Inflammatory macrophage (primary cell): ENCODE measurements around the gene UNC5A.

Experiments used
- DNase-seq, 2 donors: peaks; one replicate each; pipeline ENCODE4 v3.0.0-alpha.2; 2020 to 2022

Gene UNC5A

DNA sequence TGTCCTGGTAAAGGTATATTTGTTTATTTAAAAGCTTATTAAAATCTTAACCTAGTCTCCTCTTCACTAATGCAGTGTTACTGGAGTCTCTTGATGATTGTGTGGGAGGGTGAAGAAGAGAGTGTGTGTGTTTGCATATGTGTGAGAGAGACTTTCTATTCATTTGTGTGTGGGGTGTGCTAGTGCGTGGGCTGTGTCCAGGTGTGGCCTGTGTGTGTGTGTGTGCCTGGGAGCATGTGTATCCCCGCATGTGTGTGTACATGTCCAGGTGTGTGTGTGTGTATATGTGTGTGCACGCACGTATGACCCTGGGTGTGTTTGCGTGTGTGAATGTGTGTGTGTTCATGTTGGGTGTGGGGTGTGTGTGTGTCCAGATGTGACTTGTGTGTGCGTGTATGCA, 10.3 kb upstream of the UNC5A start:
- DNase-seq: no peak

- no peak for DNase-seq
Observed at GRCh38 chr5:176802116-176802784, 8.1 kb upstream of the UNC5A start.

- no peak for DNase-seq
Observed at GRCh38 chr5:176803068-176803942, 7.1 kb upstream of the UNC5A start.

GRCh38 chr5:176803943-176804498, 6.3 kb upstream of the UNC5A start:
- DNase-seq: peak in 1 of 2 donors; percentile 7

DNA sequence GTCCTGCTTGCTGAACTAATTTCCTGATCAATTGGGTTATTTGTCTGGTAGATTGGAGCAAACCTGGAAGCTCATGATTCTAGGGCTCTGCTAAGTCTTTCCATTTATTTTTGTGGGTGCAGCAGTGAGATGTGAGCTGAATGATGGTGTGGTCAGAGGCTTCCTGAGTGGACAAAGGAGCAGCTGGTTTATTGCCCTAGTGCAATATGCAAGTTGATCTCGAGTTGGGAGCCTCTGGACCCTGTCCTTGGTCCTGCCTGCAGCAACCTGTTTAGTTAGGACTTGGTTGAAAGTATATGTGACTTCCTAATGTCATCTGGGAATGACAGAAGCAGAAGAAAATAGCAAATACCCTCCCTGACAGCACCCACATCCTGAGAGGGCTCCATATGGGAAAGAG, 4.2 kb upstream of the UNC5A start:
- DNase-seq: peak in 1 of 2 donors; percentile 27

DNA sequence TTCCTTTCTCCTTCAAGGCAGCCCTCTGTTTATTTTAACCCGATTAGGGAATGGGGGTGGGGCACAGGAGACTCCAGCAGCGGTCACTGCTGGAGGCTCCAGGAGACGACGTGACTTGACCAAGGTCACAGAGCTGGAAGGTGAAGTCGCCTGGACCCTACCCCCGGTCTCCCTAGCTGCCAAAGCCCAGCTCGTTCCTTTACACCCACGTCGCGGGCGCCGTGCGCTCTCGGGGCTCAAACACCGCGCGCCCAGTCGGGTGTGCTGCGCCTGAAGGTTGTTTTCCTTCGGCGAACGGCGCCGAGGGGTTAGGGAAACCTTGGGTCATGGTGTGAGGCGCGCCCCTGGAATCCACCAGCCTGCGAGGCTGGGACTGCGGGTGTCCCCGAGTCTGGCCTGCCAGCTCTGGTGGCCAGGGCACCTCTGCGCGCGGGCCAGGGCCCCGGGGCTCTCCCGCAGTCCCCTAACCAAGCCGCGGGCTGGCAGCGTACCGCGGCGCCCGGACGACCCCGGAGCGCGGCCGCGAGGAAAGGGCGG, 747 bp upstream of the UNC5A start:
- DNase-seq: no peak

DNA sequence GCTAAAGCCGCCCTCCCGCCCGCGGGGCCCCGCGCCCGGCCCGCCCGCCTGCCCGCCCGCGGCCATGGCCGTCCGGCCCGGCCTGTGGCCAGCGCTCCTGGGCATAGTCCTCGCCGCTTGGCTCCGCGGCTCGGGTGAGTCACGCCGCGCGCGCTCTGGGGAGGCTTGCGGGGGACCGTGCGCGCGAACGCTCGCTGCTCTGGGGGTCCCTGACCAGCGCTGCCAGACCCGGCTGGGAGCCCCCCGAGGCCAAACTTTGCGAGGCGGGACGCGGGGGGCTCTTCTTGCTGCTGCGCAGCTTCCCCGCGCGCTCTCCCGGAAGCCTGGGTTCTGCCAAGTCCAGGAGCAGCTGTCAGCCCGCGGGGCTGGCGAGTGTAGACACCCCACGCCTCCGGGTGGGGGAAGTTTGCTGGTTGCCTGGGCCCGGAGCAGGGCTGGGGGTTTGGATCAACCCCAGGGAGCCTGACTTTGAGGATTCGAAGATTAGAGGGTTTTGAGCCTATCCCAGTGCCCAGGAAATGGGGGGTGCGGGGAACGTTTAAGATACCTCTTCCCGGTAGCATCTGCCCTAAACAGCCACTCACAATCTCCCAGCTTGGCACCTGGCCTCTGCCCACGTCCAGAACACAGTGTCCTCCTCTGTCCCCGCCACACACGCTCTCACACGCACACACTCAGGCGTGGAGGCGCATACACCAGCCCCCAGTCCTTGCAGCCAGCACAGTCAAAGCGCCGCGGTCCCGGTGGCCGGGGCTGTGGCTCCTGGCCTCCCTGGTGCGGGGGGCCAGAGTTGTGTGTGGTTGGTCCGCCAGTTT, 535 bp downstream of the UNC5A start:
- no peak for DNase-seq

- DNase-seq: peak; percentile 21 to 37
Observed at GRCh38 chr5:176812269-176813259, 2.2 kb downstream of the UNC5A start.

DNA sequence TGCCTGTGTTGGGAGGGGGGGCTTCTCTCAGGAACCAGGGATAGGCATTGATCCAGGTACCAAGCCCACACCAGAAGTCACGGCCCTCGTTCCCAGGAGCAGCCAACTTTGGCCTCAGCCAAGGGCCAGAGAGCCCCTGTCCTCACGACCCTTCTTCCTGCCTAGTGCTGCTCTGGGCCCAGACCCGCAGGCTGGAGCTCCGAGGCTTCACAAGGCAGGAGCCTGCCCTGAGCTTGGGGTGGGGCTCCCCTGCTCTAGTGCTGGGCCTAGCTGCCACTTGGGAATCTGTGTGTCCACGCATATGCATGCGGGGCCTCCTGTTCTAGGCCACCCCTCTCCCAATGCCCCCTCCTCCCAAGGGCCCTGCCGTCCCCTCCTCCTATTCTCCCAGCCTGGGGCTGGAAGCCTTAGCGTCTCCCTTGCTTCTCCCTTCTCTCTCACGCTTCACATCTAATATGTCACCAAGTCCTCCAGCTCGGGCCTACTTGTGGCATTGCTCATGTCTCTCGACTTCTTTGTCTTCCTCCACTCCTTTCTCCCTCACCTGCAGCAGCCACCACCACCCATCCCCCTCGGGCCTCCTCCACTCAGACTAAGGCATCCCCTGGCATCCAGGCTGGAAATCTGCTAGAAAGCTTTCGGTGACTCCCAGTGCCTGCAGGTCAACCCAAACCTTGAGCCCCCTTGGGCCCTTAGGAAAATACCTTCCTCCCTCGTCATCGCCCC, 3.4 kb downstream of the UNC5A start:
- no peak for DNase-seq

GRCh38 chr5:176814313-176814685, 3.9 kb downstream of the UNC5A start:
- no peak for DNase-seq

DNA sequence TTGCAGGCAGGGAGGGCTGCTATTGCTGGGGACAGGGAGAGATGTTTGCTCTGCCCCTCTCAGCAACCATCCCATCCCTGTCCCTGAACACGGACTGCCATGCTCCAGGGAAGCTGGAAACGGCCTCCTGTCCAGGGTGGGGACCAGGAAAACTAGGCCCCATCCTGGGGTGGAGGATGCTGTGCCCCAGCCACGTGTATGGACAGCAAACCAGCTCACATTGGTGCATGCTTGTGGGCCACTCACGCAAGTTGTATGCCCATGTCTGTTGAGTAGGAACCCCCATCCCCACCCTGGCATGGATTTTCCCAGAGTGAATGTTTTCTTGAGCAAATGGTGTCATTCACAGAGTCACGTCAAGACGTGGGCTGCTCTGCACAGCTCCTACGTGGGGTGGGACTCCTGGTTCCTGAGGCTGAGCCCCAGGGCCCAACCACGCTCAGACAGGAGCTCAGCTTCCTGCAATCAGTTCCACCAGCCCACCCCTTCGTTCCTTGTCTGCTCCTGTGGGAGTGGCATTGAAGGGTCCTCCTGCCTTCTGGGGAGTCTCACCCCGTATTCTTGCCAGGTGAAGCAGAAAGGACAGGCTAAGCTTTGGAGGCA, 4.6 kb downstream of the UNC5A start:
- no peak for DNase-seq

GRCh38 chr5:176816043-176816745, 5.8 kb downstream of the UNC5A start:
- DNase-seq: no peak

GRCh38 chr5:176816791-176817347, 6.5 kb downstream of the UNC5A start:
- DNase-seq: no peak

DNA sequence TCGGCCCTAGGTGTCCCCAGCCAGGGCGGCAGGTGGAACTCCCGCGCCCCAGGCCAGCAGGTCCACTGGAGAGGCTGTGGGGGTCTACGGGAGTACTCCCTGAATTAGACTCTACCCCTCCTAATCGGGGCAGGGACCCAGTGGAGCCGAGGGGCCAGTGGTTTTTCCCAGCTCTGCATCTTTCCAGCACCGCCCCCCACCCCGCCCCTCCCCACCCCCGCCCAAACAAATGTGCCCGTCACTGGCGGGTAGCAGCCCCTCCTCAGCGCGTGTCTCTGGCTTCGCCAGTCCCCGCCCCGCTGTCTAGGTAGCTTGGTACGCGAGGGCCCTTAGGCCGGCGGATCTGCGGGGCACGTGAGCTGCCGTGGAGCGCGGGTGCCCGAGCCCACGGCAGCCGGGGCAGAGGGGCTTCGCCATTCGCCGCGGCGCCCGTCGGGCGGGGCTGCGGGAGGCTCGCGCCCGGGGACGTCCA, 7.0 kb downstream of the UNC5A start:
- no peak for DNase-seq

- DNase-seq: peak in 1 of 2 donors; percentile 13
Observed at GRCh38 chr5:176817841-176818377, 7.5 kb downstream of the UNC5A start.

DNA sequence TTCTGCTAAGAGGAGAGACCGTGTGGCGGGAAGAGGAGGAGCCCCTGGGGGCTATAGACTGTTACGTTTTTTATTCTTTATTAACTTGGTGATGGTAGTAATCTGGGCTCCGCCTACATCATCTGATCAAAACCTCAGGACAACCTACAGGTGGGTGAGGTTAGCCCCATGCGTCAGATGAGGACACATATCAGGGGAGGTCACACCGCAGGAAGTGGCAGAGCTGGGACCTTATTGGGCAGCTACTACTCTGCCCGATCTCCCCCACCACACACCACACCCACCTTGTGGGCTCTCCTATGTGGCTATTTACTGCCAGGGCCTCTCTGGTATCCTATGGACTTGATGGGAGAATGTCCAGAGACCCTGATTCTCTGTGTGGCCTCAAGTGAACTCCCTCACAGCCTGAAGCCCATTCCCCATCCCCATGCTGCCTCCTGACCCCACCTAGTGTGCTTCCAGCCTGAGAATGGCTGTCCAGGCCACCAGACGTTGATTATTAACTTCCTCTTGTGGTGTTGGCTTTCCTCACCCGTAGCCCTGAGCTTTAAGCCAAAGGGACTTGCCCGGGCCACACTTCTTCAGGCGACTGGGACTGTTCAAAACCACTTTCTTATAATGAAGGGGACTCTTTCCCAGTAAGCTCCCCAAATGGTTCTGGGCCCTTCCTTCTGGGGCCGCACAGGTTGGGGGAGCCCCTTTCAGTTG, 8.2 kb downstream of the UNC5A start:
- peak; percentile 3 to 4 for DNase-seq

DNA sequence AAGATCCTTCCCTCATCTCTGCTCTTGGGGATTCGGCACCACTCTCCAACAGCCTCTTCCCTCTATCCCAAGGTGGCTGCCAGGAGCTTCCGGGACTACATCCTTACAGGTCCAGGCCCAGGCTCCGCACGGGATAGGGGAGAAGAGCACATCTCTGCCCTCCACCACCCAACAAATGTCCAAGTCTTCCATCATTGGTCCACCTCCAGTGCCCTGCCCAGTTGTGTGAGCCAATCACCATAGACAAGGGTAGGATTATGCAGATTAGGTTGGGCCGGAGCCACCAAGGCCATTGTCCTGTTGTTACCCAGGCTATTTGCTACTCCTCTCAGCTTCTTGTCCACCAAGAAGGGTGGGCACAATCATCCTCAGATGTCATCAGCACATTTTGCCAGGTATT, 9.1 kb downstream of the UNC5A start:
- DNase-seq: no peak

- DNase-seq: no peak
Observed at GRCh38 chr5:176820937-176821336, 10.6 kb downstream of the UNC5A start.
